Breast epithelium (tissue), 4 donors: ENCODE results near the gene HES7. TPM values are rescaled to one million over a fixed set of nuclear protein-coding genes. Genes with fewer than 3 reads are reported as not detected.

Experiments
- DNase-seq, 2 donors: peaks; one replicate each; pipeline ENCODE4 v3.0.0-alpha.2; 2019; ENCODE audit warnings: low spot score in 2 of 2
- H3K27ac ChIP-seq, 2 donors: fragments of 200-600 bp; sonication (generic) in 1 of 2; one replicate each; pipeline ENCODE4 v1.5.1; 2016 to 2019; ENCODE audit warnings: mild to moderate bottlenecking in 1 of 2
- H3K27me3 ChIP-seq, 2 donors: fragments of 200-600 bp; sonication (generic) in 1 of 2; one replicate each; pipeline versions ENCODE4 v1.5.1 to v1.6.0; 2017 to 2019; ENCODE audit warnings: control low read depth in 1 of 2, mild to moderate bottlenecking in 1 of 2
- H3K36me3 ChIP-seq: fragments of 200-600 bp; one replicate; pipeline ENCODE4 v1.5.1; 2019
- H3K4me1 ChIP-seq, 2 donors: fragments of 200-600 bp; sonication (generic); one replicate each; pipeline ENCODE4 v1.5.1; 2016 to 2019; ENCODE audit warnings: control low read depth in 1 of 2
- H3K4me3 ChIP-seq, 3 donors: fragments of 200-600 bp; sonication (generic); 1 replicate in 2 of 3; 2 replicates in 1 of 3; pipeline ENCODE4 v1.5.1; 2016 to 2019; ENCODE audit warnings: mild to moderate bottlenecking in 3 of 3, moderate library complexity in 2 of 3
- H3K9me3 ChIP-seq, 2 donors: fragments of 200-600 bp; sonication (generic) in 1 of 2; one replicate each; pipeline ENCODE4 v1.5.1; 2016 to 2019; ENCODE audit warnings: control low read depth in 1 of 2
- POLR2A ChIP-seq: fragments of 450-650 bp; IDR thresholded peaks from one replicate; pipeline ENCODE4 v1.6.1; 2016; ENCODE audit warnings: antibody characterized with exemption, mild to moderate bottlenecking, moderate library complexity
- POLR2AphosphoS5 ChIP-seq, 3 donors: sonication (generic); formaldehyde crosslinking; IDR thresholded peaks; one replicate each; pipeline ENCODE4 v1.6.1; 2017; ENCODE audit warnings: antibody characterized with exemption in 3 of 3
- intact Hi-C: fragments of 100-400 bp; cut with DNase I; formaldehyde crosslinking; loops from one replicate; pipeline ENCODE4 v1.15.1; 2023; ENCODE audit warnings: low total_unique reads
- total RNA-seq, 3 donors: library from RNA; depleted of rRNA; stranded (reverse); fragments of >200 nt; gene quantifications; one replicate each; pipeline ENCODE4 v1.1.0, GENCODE V29; 2016
- TF ChIP-seq, protein P1 (sequence below), 3 donors: fragments of 450-650 bp; IDR thresholded peaks; one replicate each; pipeline ENCODE4 v1.5.1; 2016 to 2017; ENCODE audit warnings: antibody characterized with exemption in 3 of 3, mild to moderate bottlenecking in 3 of 3, moderate library complexity in 3 of 3

HES7 gene
- total RNA-seq, 3 donors from 2014 or later: not detected

DNA sequence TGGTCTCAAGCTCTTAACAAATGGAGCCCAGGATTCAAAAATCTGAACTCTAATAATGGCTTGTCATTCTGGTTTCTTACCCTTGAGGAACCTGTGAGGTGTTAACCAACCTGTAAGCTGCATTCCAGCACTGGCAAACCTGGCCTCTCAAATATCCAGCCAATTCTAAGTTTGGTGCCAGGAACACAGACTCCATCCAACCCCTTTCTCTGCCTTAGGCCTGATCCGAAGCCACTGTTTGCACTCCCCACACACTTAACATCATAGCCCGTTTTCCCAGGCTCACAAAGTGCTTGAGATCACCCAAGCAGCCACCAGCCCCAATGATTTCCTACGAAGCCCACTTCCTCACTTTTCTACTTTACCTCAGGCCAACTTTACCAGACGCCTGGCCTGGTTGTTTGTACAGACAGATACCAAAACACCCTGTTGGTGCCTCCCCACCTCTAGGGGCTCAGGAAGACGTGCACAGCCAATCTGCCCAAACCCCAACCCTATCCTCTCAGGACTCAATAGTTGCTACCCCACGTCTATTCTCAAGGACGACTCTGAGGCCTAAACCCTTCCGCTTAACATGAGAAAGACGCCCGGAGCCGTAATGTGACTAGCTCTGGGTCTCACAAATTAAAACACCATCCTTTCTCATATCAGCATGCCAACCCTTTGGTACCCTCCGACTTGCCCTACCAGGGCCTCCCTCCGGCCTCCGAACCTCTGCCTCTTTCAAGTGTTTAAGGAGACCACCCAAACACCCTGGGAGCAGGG is 31.5 kb upstream of the HES7 start:
- peaks cover 8 to 10% of the 10 kb centered on the region in 2 donors for H3K4me1 ChIP-seq
- H3K4me3 ChIP-seq: peak overlapping the region; percentile 86 to 99 (median 90)
- DNase-seq: peak in 1 of 2 donors; percentile 90
- H3K36me3 ChIP-seq: no peaks in the 10 kb centered on the region
- H3K9me3 ChIP-seq: no peaks in the 10 kb centered on the region
- H3K27me3 ChIP-seq: no peaks in the 10 kb centered on the region
- TF ChIP-seq, protein P1, sequence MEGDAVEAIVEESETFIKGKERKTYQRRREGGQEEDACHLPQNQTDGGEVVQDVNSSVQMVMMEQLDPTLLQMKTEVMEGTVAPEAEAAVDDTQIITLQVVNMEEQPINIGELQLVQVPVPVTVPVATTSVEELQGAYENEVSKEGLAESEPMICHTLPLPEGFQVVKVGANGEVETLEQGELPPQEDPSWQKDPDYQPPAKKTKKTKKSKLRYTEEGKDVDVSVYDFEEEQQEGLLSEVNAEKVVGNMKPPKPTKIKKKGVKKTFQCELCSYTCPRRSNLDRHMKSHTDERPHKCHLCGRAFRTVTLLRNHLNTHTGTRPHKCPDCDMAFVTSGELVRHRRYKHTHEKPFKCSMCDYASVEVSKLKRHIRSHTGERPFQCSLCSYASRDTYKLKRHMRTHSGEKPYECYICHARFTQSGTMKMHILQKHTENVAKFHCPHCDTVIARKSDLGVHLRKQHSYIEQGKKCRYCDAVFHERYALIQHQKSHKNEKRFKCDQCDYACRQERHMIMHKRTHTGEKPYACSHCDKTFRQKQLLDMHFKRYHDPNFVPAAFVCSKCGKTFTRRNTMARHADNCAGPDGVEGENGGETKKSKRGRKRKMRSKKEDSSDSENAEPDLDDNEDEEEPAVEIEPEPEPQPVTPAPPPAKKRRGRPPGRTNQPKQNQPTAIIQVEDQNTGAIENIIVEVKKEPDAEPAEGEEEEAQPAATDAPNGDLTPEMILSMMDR (IDR thresholded peaks at IDR 0.05): peak in 1 of 3 donors; percentile 1
- peak; percentile 67 for TF ChIP-seq POLR2A
- peak in 2 of 3 donors; percentile 50 to 77 for TF ChIP-seq POLR2AphosphoS5 (IDR thresholded peaks at IDR 0.05)
- H3K27ac ChIP-seq: peak overlapping the region; percentile 99 to 100
- intact Hi-C loops: no loop called here

DNA sequence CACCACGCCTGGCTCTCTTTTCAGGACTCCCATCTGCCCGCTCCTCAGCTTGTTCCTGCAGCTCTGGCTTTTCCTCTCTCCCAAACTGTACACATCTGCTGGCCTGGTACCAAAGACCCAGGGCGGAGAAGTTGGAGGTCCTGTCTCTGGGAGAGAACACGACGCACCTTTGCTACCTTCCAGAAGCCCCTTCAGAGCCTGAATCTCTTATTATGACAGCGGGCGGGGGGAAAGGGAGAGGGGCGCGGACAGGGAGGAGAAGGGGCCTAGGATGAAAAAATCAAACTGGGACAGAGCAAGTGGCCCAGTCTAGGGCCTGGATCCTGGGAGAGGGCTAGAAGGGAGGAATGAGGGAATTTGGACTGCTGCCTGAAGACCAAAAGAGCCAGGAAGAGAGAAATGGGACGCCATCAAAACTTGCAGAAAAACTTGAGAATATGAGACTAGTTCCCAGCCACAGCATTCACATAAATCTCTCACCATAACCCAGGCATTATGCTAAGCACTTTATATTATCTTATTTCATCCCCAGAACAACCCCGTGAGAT is 30.8 kb upstream of the HES7 start:
- intact Hi-C loops: no loop called here
- Histone ChIP-seq H3K4me1 (peaks cover 10 to 13% of the 10 kb centered on the region in 2 donors), H3K9me3 (no peaks in the 10 kb centered on the region)

DNA sequence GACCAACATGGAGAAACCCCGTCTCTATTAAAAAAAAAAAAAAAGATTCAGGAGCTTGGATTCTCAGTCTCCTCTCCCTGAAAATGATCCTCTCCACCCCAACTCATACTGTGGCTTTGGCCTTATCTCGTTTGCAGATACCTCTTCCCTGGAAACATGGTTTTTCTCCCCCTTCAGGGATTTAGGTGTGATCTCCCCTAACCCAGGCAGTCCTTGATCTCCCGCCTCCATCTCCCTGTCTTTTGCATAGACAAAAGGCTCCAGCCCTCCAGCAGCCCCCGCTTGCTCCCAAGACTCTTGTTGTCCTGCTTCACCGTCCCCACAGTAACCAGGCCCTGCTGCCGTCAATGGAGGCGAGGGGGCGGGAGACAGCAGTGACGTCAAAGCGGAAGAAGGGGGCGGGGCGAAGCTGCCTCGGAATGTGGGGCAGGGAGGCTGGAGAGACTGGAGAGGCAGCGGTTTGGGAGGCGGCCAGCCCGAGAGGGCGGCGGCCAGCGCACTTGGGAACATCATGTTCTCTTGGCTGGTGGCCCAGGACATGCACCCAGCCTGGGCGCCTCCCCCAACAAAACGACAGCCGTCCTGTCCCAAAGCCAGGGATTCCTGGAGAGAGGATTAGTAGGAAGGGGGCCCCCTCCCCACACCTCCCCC is 30.2 kb upstream of the HES7 start:
- DNase-seq: peak; percentile 100
- H3K4me1 ChIP-seq: peaks cover 10 to 13% of the 10 kb centered on the region in 2 donors
- H3K36me3 ChIP-seq: peaks cover 4% of the 10 kb centered on the region
- H3K27ac ChIP-seq: peak overlapping the region; percentile 99 to 100
- TF ChIP-seq, protein P1 (IDR thresholded peaks at IDR 0.05): peak in 1 of 3 donors; percentile 15
- TF ChIP-seq POLR2AphosphoS5 (IDR thresholded peaks at IDR 0.05) (peak; percentile 98 to 100 (median 99)), POLR2A (peak; percentile 34)
- peak overlapping the region; percentile 86 to 99 (median 90) for H3K4me3 ChIP-seq
- no peaks in the 10 kb centered on the region for H3K9me3 ChIP-seq
- H3K27me3 ChIP-seq: no peaks in the 10 kb centered on the region
- intact Hi-C loops: no loop called here

More for the DNA sequence above, 30.8 kb upstream of the HES7 start:
- DNase-seq: no peak
- H3K36me3 ChIP-seq: peaks cover under 1% of the 10 kb centered on the region
- peak overlapping the region; percentile 99 to 100 for H3K27ac ChIP-seq
- TF ChIP-seq POLR2A (no peak), POLR2AphosphoS5 (IDR thresholded peaks at IDR 0.05) (no peak)
- TF ChIP-seq, protein P1 (IDR thresholded peaks at IDR 0.05): no peak
- H3K27me3 ChIP-seq: no peaks in the 10 kb centered on the region
- peak overlapping the region; percentile 86 to 99 (median 90) for H3K4me3 ChIP-seq

DNA sequence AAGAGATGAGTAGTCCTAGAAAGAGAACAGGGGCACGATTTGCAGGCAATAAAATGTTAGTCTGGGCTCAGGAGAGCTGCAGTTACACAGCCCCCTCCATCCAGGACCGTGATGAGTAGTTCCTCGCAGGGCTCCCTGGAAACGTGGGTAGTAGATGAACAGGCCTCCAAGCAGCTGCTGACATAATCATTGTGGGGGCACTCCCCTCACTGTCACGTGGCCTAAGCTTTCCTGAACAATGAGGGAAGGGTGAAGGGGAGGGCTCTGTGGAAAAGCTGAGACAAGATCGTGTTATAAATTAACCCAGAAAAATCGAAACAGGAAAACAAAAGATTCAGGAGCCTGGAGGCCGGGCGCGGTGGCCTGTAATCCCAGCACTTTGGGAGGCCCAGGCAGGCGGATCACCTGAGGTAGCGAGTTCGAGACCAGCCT is 29.6 kb upstream of the HES7 start:
- Histone ChIP-seq H3K9me3 (no peaks in the 10 kb centered on the region), H3K4me3 (peak overlapping the region; percentile 86 to 99 (median 90)), H3K27ac (peak overlapping the region; percentile 99 to 100), H3K27me3 (no peaks in the 10 kb centered on the region), H3K36me3 (peaks cover 6% of the 10 kb centered on the region), H3K4me1 (peaks cover 10 to 13% of the 10 kb centered on the region in 2 donors)
- TF ChIP-seq POLR2A (no peak), POLR2AphosphoS5 (IDR thresholded peaks at IDR 0.05) (peak; percentile 46 to 75 (median 65))
- TF ChIP-seq, protein P1 (IDR thresholded peaks at IDR 0.05): no peak
- intact Hi-C loops: no loop called here
- peak in 1 of 2 donors; percentile 79 for DNase-seq
